ENCODE data around the gene PSMB9.

Gene PSMB9

DNA sequence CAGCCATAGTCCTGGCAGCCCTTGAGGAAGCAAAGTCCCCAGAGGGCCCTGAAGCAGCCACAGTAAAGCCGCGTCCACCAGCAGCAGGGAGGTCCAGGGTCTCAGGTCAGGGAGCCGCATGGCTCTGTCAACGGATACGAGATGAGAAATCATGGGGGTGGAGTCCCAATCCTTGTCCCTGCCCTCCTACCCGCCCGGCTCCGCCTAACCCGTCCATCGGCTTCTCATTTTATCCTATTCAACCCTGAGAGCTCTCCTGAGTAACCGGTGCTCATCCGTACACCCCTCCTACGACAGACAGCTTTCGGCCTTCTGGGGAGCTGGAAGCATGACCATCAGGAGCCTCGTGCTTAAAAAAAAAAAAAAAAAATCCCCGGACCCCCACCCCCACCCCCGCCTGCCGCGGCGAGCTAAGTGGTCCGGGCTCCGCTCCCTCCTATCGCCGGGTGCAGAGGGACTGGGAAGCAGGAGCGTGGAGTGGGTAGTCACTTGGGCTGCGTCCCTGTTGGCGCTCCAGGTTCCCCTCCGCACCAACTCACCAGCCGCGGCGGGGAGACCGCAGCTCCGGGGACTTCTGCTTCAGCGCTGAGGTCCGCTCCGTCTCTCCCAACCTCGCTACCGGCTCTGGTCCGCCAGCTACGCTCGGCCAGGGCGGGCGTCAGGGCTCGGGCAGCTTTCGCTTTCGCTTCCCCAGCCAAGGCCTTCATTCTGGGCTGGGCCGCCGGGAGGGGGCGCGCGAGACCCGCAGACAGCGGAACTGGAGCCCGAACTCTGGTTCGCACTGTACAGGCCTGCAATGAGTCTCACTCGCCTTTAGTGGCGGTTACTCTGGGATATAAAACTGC, 15.7 kb upstream of the PSMB9 start, which contains the start of gene TAP2:
TAP2 (minus strand) TSS at position 626 of the 845 bp plus-strand sequence; CDS start at position 120, 506 bp downstream.
- peak; percentile 93 for DNase-seq (ENCODE audit: low spot score)
- in situ Hi-C loops (cut with MboI; ENCODE audit: low pct_unique_long_range_greater_than_20kb, low sequenced_read_pairs, unreplicated experiment): no loop called here
- TF ChIP-seq, protein P1, sequence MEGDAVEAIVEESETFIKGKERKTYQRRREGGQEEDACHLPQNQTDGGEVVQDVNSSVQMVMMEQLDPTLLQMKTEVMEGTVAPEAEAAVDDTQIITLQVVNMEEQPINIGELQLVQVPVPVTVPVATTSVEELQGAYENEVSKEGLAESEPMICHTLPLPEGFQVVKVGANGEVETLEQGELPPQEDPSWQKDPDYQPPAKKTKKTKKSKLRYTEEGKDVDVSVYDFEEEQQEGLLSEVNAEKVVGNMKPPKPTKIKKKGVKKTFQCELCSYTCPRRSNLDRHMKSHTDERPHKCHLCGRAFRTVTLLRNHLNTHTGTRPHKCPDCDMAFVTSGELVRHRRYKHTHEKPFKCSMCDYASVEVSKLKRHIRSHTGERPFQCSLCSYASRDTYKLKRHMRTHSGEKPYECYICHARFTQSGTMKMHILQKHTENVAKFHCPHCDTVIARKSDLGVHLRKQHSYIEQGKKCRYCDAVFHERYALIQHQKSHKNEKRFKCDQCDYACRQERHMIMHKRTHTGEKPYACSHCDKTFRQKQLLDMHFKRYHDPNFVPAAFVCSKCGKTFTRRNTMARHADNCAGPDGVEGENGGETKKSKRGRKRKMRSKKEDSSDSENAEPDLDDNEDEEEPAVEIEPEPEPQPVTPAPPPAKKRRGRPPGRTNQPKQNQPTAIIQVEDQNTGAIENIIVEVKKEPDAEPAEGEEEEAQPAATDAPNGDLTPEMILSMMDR (IDR thresholded peaks at IDR 0.05; ENCODE audit: extremely low read depth, insufficient read depth, missing control alignments): peak; percentile 95

DNA sequence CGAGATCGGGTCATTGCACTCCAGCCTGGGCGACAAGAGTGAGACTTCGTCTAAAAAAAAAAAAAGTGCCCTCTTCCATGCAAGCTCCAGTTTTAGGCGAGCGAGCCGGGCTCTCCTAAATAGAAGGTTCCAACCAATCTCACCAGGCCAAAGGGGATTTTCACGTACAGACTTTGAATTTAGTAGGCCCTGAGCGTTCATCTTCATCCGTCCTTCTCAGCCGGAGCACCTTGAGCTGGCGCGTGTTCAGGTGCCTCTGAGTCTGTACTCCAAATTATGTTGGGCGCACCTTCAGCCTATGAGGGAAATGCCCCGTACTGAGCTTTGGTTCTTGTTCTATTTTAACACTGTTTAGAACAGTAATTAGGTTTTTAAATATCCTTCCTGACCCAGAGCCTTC, 14.6 kb upstream of the PSMB9 start:
- in situ Hi-C loops (cut with MboI; ENCODE audit: low pct_unique_long_range_greater_than_20kb, low sequenced_read_pairs, unreplicated experiment): no loop called here
- no peak for DNase-seq (ENCODE audit: low spot score)
- TF ChIP-seq, protein P1 (IDR thresholded peaks at IDR 0.05; ENCODE audit: extremely low read depth, insufficient read depth, missing control alignments): no peak

DNA sequence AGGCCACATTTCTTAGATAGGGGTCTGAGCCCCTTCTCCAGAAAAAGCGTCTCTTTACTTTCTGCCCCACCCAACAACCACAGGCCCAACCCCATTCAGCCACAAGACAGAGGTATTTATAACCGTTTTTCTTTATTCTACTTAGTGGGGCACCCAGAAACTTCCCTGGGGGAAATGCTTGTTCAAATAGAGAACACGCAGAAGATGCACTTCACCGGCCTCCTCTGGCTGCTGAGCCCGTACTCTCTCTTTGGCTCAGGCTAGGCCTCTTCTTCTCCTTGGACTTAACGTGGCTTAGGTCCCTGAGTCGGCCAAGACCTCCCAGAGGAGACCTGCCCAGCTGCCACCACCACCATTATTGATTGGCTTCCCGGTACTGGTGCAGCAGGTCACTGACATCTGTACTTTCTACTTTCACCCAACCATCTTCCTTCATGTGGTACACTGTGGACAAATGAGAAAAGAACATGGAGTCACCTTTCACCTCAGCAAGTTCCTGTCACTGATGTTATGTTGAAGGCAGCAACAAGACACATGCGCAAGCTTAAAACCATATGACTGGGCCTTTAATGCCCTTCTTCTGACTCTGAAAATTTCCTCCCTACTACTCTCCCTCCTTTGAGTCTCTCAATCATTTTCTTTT, 13.3 kb upstream of the PSMB9 start:
- DNase-seq (ENCODE audit: low spot score): peak; percentile 57
- TF ChIP-seq, protein P1 (IDR thresholded peaks at IDR 0.05; ENCODE audit: extremely low read depth, insufficient read depth, missing control alignments): no peak
- in situ Hi-C loops (cut with MboI; ENCODE audit: low pct_unique_long_range_greater_than_20kb, low sequenced_read_pairs, unreplicated experiment): no loop called here

DNA sequence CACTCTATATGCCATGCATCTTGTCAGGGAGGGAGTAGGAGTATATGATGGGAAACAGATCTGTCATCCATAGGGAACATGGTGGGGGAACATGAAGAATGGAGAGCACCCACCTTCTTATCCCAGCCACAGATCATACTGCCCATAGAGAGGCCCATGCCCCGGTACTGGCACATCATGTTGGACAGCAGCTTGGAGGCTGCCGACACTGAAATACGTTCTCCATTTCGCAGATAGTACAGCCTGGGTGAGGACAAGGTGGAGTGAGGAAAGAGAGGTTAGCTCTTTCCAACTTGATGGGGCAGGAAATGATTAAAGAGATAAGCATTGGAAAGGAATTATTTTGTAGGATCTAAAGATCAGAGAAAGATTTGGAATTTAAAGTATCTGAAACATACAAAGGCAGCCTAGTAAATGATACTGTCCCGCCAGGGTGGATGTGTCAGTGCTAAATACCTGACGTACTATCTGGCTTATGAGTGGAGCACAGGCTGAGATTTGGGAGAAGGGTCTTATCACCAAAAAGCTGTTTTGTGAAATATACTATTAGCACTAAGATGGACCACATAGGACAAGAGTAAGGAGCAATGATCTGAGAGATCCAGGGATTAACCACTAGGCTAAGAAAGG, 11.9 kb upstream of the PSMB9 start:
- no peak for DNase-seq (ENCODE audit: low spot score)
- in situ Hi-C loops (cut with MboI; ENCODE audit: low pct_unique_long_range_greater_than_20kb, low sequenced_read_pairs, unreplicated experiment): no loop called here
- TF ChIP-seq, protein P1 (IDR thresholded peaks at IDR 0.05; ENCODE audit: extremely low read depth, insufficient read depth, missing control alignments): no peak

DNA sequence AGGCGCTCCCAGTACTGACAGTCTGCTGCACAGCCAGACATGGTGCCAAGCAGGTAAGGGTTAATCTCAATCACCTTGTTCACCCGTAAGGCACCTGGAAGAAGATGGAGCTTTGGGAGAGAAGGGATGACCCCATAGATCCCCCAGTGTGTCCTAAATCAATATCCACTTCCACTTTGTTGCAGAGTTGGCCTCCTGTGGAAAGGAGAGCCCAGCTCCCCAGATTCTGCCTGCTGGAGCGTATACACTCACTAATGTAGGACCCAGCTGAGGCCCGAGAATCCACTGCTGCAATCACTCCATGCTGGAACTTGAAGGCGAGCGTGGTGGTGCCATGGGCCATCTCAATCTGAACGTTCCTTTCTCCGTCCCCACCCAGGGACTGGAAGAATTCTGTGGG, 11.3 kb upstream of the PSMB9 start:
- in situ Hi-C loops (cut with MboI; ENCODE audit: low pct_unique_long_range_greater_than_20kb, low sequenced_read_pairs, unreplicated experiment): no loop called here
- no peak for DNase-seq (ENCODE audit: low spot score)
- TF ChIP-seq, protein P1 (IDR thresholded peaks at IDR 0.05; ENCODE audit: extremely low read depth, insufficient read depth, missing control alignments): no peak

DNA sequence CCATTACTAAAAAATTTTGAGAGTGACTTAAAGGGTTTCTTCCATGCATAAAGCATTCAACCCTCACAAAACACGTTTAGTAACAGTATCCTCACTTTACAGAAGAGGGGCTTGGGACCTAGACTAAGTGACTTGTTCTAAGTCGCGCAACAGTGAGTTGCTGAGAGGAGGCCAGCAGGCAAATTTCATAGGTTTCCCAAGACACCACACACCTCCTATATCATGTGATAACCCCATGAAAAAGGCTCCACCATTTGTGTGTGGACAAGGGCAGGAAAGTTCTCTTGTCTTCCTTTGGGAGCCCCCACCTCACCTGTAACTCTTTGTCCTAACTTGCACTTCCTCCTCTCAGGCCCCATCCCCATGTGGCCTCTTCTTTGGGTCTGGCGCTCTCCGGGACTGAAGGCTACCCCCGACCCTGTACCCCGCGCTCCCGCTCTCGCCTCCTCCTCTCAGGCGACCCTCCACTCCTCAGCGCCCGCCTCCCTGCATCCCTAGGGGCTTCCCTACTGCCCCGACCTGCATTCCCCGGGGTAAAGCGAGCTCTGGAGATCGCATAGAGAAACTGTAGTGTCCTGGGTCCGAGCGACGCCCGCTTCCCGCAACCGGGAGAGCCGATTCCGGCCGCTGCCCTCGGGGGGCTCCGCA, 10.5 kb upstream of the PSMB9 start:
- DNase-seq (ENCODE audit: low spot score): no peak
- in situ Hi-C loops (cut with MboI; ENCODE audit: low pct_unique_long_range_greater_than_20kb, low sequenced_read_pairs, unreplicated experiment): no loop called here
- TF ChIP-seq, protein P1 (IDR thresholded peaks at IDR 0.05; ENCODE audit: extremely low read depth, insufficient read depth, missing control alignments): no peak

All from GM13977 (cell line).